GM19043 (cell line): ENCODE results near the gene SLC19A1.

Experiments
- ATAC-seq: cut with Tn5 transposase; IDR thresholded peaks from one replicate; pipeline ENCODE4 v1.9.1; 2021; ENCODE audit warnings: low read depth; ENCODE audit not compliant: unreplicated experiment

Gene SLC19A1

DNA sequence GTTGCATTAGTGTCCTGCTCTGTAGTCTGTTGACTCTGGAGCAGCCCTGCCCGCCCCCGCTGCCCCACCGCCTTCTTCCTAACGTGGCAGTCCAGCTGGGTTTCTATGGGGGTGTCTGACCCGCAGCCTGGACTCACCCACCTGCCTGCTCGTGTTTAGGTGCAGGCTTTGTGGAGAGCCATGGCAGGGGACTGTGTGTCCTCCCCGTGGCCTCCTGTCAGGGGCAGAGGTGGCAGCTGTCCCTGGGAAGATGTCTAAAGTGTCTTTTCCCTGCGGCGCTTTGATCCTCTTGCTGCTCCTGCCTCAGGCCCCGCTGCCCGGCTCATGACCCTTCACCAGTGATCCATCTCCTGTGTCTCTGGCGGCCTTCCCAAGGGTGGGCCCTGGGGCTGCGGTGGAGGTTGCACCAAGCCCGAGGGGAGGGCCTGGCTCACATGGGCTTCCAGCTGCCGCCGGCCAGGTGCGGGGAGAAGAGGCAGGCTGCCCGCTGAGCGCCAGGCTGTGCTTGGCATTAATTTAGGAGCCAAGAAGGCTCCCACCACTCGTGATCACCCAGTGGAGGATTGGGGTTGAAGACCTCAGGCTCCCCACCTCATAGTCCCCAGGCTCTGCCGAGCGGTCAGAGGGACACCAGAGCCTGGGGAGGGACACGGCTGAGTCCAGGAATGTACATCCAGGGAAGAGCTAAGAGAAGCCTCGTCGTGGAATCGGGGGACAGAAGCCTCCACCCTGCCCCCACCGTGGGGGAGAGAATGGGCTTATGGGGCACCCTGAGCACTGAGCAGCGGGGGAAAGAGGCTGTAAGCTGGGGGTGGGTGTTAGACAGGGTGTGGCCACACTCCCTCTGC lies 93.2 kb downstream of the SLC19A1 start:
- ATAC-seq, result no peak

DNA sequence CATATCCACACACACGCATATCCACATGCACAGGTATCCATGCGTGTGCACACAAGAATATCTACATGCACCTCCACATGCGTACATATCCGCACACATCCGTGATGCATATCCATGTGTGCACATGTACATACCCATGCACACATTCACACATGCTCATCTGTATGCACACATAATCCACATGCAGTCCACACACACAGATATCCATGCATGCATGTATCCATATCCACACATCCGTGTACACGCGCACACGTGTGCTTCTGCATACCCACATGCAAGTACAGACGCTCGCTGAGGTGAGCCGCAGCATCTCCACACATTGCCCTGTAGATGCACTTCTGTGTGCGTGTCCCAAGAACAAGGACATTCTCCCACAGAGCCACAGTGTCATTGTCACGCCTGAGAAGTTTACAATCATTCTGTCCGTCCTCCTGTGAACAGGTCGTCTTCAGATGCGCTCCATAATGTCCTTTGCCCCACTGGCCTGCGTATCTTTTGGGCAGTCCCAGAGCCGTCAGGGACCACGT lies 93.9 kb downstream of the SLC19A1 start:
- no peak for ATAC-seq
